HUES6 (cell line): ENCODE results near the gene JPT1.

Experiments
- H3K27ac ChIP-seq: 2 replicates; pipeline ENCODE4 v1.7.0; 2013; ENCODE audit warnings: low read depth, mild to moderate bottlenecking, low read length, inconsistent platforms
- H3K27me3 ChIP-seq: 2 replicates; pipeline ENCODE4 v1.6.1; 2013; ENCODE audit warnings: low read length; ENCODE audit not compliant: control insufficient read depth, insufficient read depth
- H3K36me3 ChIP-seq: 2 replicates; pipeline ENCODE4 v1.6.1; 2013; ENCODE audit warnings: low read length; ENCODE audit not compliant: control insufficient read depth, insufficient read depth
- H3K4me1 ChIP-seq: 2 replicates; pipeline ENCODE4 v1.6.1; 2013; ENCODE audit warnings: low read length; ENCODE audit not compliant: control insufficient read depth, insufficient read depth
- H3K4me3 ChIP-seq: 2 replicates; pipeline ENCODE4 v1.5.1; 2013; ENCODE audit warnings: low read depth, low read length
- H3K9ac ChIP-seq: one replicate; pipeline ENCODE4 v1.6.1; 2013; ENCODE audit warnings: mild to moderate bottlenecking, low read length
- H3K9me3 ChIP-seq: 2 replicates; pipeline ENCODE4 v1.6.1; 2013; ENCODE audit warnings: low read depth, low read length; ENCODE audit not compliant: control insufficient read depth, insufficient read depth

The JPT1 gene, protein sequence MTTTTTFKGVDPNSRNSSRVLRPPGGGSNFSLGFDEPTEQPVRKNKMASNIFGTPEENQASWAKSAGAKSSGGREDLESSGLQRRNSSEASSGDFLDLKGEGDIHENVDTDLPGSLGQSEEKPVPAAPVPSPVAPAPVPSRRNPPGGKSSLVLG

DNA sequence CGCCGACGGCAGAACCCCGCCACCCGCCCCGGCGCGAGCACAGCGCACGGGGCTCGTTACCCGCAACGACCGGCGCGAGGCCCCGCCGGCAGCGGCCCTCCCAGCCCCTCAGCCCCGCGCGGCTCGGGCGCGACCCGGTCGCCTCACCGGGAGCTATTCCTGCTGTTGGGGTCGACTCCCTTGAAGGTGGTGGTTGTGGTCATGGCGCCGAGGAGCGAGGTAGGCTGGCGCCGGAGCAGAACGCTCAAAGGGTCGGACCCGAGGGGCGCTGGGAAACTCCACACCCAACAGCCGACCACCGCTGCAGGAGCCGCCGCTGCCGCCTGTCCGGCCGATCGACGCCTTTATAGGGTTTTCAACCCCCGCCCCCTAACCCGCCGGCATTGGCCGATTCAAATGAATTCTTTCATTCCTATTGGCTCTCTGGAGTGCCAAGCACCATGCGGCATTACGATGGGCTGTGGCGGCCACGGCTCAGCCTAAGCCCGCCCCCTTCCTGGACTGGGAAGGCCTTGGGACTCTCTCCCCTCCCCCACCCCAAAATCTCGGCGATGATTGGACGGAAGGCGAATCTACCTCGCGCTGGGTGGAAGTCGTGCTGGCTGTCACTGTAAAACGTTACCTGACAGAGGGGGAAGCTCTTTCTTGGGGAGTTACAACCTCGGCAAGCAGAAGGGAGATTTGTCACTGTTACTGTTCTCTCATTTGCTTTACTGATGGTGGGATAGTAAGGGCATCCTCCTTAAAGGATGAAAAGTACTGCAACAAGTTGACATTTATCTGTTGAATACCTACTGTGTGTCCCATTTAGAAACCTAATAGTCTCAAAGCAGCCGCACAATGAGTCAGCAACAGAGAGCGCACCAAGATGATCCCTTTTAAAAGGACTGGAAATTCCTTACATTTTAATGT is at the start of gene JPT1:
Gene JPT1 (minus strand): TSS at position 318 of the 912 bp plus-strand sequence. CDS start 115 bp downstream, at position 203.
- Histone ChIP-seq H3K27me3 (no peaks in the 10 kb centered on the region), H3K9me3 (no peaks in the 10 kb centered on the region), H3K4me3 (peak within 1 kb of the TSS; percentile 79), H3K27ac (peak within 1 kb of the TSS; percentile 74), H3K36me3 (peaks cover 5% of the 10 kb centered on the region), H3K9ac (peak within 1 kb of the TSS; percentile 90), H3K4me1 (peaks cover 18% of the 10 kb centered on the region)

GRCh38 chr17:75199886-75200618 is 45.7 kb upstream of the JPT1 start:
- Histone ChIP-seq H3K27ac (no peak overlapping the region), H3K4me1 (no peaks in the 10 kb centered on the region), H3K4me3 (no peak overlapping the region), H3K9ac (no peak overlapping the region), H3K9me3 (no peaks in the 10 kb centered on the region), H3K27me3 (no peaks in the 10 kb centered on the region), H3K36me3 (no peaks in the 10 kb centered on the region)

DNA sequence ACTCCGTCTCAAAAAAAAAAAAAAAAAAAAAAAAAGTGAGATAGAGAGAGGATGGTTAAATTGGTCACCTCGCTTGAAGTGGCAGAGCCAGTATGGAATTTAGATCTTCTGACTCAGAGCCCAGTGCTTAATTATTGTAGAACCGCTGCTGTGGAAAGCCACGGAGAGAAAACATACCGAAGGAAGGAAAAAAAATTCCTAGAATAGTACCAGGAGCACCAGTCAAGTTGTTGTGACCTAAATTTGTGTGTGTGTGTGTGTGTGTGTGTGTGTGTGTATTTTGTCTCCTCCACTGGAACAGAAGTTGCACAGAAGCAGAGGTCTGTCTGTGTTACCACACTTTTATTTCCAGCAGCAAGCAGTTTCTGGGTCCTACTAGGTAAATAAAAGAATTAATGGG is 40.6 kb upstream of the JPT1 start:
- Histone ChIP-seq H3K9me3 (no peaks in the 10 kb centered on the region), H3K4me3 (no peak overlapping the region), H3K27me3 (no peaks in the 10 kb centered on the region), H3K4me1 (no peaks in the 10 kb centered on the region), H3K36me3 (no peaks in the 10 kb centered on the region), H3K9ac (no peak overlapping the region), H3K27ac (no peak overlapping the region)

DNA sequence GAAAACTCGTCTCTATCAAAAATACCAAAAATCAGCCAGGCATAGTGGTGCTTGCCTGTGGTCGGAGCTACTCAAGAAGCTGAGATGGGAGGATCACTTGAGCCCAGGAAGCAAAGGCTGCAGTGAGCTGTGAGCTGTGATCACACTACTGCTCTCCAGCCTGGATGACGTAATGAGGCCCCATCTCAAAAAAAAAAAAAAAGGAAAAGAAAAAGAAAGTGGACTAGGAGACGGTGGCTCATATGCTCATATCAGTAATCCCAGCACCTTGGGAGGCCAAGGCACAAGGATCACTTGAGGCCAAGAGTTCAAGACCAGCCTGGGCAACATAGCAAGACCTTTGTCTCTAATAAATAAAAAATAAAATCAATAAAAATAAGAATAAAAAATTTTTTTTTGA is 37.3 kb upstream of the JPT1 start:
- Histone ChIP-seq H3K4me3 (no peak overlapping the region), H3K27me3 (no peaks in the 10 kb centered on the region), H3K36me3 (no peaks in the 10 kb centered on the region), H3K9me3 (no peaks in the 10 kb centered on the region), H3K27ac (no peak overlapping the region), H3K9ac (no peak overlapping the region), H3K4me1 (0 out of 2 replicates have a peak, but pooled peaks cover 3% of the 10 kb centered on the region)

- peaks cover 5% of the 10 kb centered on the region; the same call in 1 of the 2 replicates for H3K4me1 ChIP-seq
- H3K9me3 ChIP-seq: no peaks in the 10 kb centered on the region
- H3K36me3 ChIP-seq: no peaks in the 10 kb centered on the region
- no peaks in the 10 kb centered on the region for H3K27me3 ChIP-seq
- no peak overlapping the region for H3K27ac ChIP-seq
- H3K4me3 ChIP-seq: no peak overlapping the region
- H3K9ac ChIP-seq: no peak overlapping the region
Observed at GRCh38 chr17:75188614-75189013, 34.3 kb upstream of the JPT1 start.

- Histone ChIP-seq H3K27me3 (no peaks in the 10 kb centered on the region), H3K9ac (no peak overlapping the region), H3K9me3 (no peaks in the 10 kb centered on the region), H3K36me3 (peaks cover 19% of the 10 kb centered on the region), H3K27ac (no peak overlapping the region), H3K4me3 (no peak overlapping the region), H3K4me1 (peaks cover 9% of the 10 kb centered on the region; the same call in 1 of the 2 replicates)
Observed at GRCh38 chr17:75183999-75184884, 29.9 kb upstream of the JPT1 start.

- Histone ChIP-seq H3K4me3 (peak within 1 kb of the TSS; percentile 97), H3K9me3 (no peaks in the 10 kb centered on the region), H3K36me3 (peaks cover 32% of the 10 kb centered on the region), H3K27me3 (no peaks in the 10 kb centered on the region), H3K4me1 (peaks cover 8% of the 10 kb centered on the region; the same call in 1 of the 2 replicates), H3K27ac (peak within 1 kb of the TSS; percentile 96), H3K9ac (peak within 1 kb of the TSS; percentile 100)
Observed at GRCh38 chr17:75182569-75183436, 28.5 kb upstream of the JPT1 start, which contains the start of gene SUMO2. SUMO2 (minus strand) TSS chr17:75182959; CDS start chr17:75182834, 125 bp downstream.

- Histone ChIP-seq H3K4me3 (peak overlapping the region; percentile 97), H3K36me3 (peaks cover 38% of the 10 kb centered on the region), H3K4me1 (peaks cover 8% of the 10 kb centered on the region; the same call in 1 of the 2 replicates), H3K27ac (peak overlapping the region; percentile 96), H3K9me3 (no peaks in the 10 kb centered on the region), H3K27me3 (no peaks in the 10 kb centered on the region), H3K9ac (peak overlapping the region; percentile 100)
Observed at GRCh38 chr17:75182319-75182568, 27.9 kb upstream of the JPT1 start.

- Histone ChIP-seq H3K4me1 (peaks cover 8% of the 10 kb centered on the region; the same call in 1 of the 2 replicates), H3K36me3 (peaks cover 42% of the 10 kb centered on the region), H3K9ac (peak overlapping the region; percentile 100), H3K27ac (peak overlapping the region; percentile 96), H3K27me3 (no peaks in the 10 kb centered on the region), H3K4me3 (peak overlapping the region; percentile 97), H3K9me3 (no peaks in the 10 kb centered on the region)
Observed at GRCh38 chr17:75181608-75182318, 27.5 kb upstream of the JPT1 start.
